ENCODE measurements around the gene PTPRD.

Gene PTPRD

GRCh38 chr9:8696516-8696915 lies 1916.3 kb downstream of the PTPRD start:
- DNase-seq = no peak

- no peak for DNase-seq
Observed at GRCh38 chr9:8694983-8695588, 1917.7 kb downstream of the PTPRD start.

GRCh38 chr9:8693464-8693863 lies 1919.3 kb downstream of the PTPRD start:
- no peak for DNase-seq

GRCh38 chr9:8686516-8686915 lies 1926.3 kb downstream of the PTPRD start:
- no peak for DNase-seq

- DNase-seq = no peak
Observed at GRCh38 chr9:8685825-8686224, 1927.0 kb downstream of the PTPRD start.

GRCh38 chr9:8684978-8685708 lies 1927.7 kb downstream of the PTPRD start:
- no peak for DNase-seq

GRCh38 chr9:8683496-8683895 lies 1929.3 kb downstream of the PTPRD start:
- no peak for DNase-seq

- no peak for DNase-seq
Observed at GRCh38 chr9:8680658-8681057, 1932.1 kb downstream of the PTPRD start.

GRCh38 chr9:8680157-8680556 lies 1932.6 kb downstream of the PTPRD start:
- DNase-seq = no peak

GRCh38 chr9:8679371-8679822 lies 1933.4 kb downstream of the PTPRD start:
- no peak for DNase-seq

- DNase-seq = no peak
Observed at GRCh38 chr9:8677741-8678140, 1935.1 kb downstream of the PTPRD start.

- DNase-seq = no peak
Observed at GRCh38 chr9:8674536-8674935, 1938.3 kb downstream of the PTPRD start.

- no peak for DNase-seq
Observed at GRCh38 chr9:8673830-8674229, 1939.0 kb downstream of the PTPRD start.

- no peak for DNase-seq
Observed at GRCh38 chr9:8670751-8671150, 1942.1 kb downstream of the PTPRD start.

- DNase-seq = no peak
Observed at GRCh38 chr9:8668751-8669150, 1944.1 kb downstream of the PTPRD start.

- no peak for DNase-seq
Observed at GRCh38 chr9:8668231-8668630, 1944.6 kb downstream of the PTPRD start.

- no peak for DNase-seq
Observed at GRCh38 chr9:8666060-8666459, 1946.7 kb downstream of the PTPRD start.

- DNase-seq = peak; percentile 82
Observed at GRCh38 chr9:8660383-8660782, 1952.4 kb downstream of the PTPRD start.

GRCh38 chr9:8659108-8659507 lies 1953.7 kb downstream of the PTPRD start:
- DNase-seq = no peak

- DNase-seq = no peak
Observed at GRCh38 chr9:8655071-8655470, 1957.7 kb downstream of the PTPRD start.

GRCh38 chr9:8653855-8654254 lies 1958.9 kb downstream of the PTPRD start:
- DNase-seq = no peak

- no peak for DNase-seq
Observed at GRCh38 chr9:8653111-8653510, 1959.7 kb downstream of the PTPRD start.

GRCh38 chr9:8652255-8652654 lies 1960.5 kb downstream of the PTPRD start:
- DNase-seq = peak; percentile 40

- no peak for DNase-seq
Observed at GRCh38 chr9:8651846-8652215, 1961.0 kb downstream of the PTPRD start.
